Peyer's patch (tissue), 4 donors: Measurements from ENCODE around the gene PANX1.

Experiments used
- POLR2A ChIP-seq, 2 donors: fragments of 450-650 bp; IDR thresholded peaks; one replicate each; pipeline ENCODE4 v1.5.1; 2017; ENCODE audit warnings: antibody characterized with exemption in 2 of 2, mild to moderate bottlenecking in 2 of 2, moderate library complexity in 2 of 2
- TF ChIP-seq, protein P1 (sequence below), 6 experiments: fragments of 450-650 bp in 4 of 6; fragments of 200-600 bp in 2 of 6; sonication (generic) in 1 of 6; IDR thresholded peaks; one replicate each; pipeline ENCODE4 v1.5.1; 2017 to 2019; ENCODE audit warnings: antibody characterized with exemption in 6 of 6, mild to moderate bottlenecking in 3 of 6, moderate library complexity in 1 of 6

- no peak for TF ChIP-seq POLR2A (IDR thresholded peaks at IDR 0.05)
- TF ChIP-seq, protein P1, sequence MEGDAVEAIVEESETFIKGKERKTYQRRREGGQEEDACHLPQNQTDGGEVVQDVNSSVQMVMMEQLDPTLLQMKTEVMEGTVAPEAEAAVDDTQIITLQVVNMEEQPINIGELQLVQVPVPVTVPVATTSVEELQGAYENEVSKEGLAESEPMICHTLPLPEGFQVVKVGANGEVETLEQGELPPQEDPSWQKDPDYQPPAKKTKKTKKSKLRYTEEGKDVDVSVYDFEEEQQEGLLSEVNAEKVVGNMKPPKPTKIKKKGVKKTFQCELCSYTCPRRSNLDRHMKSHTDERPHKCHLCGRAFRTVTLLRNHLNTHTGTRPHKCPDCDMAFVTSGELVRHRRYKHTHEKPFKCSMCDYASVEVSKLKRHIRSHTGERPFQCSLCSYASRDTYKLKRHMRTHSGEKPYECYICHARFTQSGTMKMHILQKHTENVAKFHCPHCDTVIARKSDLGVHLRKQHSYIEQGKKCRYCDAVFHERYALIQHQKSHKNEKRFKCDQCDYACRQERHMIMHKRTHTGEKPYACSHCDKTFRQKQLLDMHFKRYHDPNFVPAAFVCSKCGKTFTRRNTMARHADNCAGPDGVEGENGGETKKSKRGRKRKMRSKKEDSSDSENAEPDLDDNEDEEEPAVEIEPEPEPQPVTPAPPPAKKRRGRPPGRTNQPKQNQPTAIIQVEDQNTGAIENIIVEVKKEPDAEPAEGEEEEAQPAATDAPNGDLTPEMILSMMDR (IDR thresholded peaks at IDR 0.05): no peak
Observed at GRCh38 chr11:94133752-94134151, 5.1 kb downstream of the PANX1 start.
